GM18907 (cell line): ENCODE results near the gene WNT7B.

ENCODE experiments used
- ATAC-seq: cut with Tn5 transposase; IDR thresholded peaks from one replicate; pipeline ENCODE4 v1.9.1; 2021; ENCODE audit warnings: mild to moderate bottlenecking, moderate library complexity; ENCODE audit not compliant: unreplicated experiment

WNT7B gene

DNA sequence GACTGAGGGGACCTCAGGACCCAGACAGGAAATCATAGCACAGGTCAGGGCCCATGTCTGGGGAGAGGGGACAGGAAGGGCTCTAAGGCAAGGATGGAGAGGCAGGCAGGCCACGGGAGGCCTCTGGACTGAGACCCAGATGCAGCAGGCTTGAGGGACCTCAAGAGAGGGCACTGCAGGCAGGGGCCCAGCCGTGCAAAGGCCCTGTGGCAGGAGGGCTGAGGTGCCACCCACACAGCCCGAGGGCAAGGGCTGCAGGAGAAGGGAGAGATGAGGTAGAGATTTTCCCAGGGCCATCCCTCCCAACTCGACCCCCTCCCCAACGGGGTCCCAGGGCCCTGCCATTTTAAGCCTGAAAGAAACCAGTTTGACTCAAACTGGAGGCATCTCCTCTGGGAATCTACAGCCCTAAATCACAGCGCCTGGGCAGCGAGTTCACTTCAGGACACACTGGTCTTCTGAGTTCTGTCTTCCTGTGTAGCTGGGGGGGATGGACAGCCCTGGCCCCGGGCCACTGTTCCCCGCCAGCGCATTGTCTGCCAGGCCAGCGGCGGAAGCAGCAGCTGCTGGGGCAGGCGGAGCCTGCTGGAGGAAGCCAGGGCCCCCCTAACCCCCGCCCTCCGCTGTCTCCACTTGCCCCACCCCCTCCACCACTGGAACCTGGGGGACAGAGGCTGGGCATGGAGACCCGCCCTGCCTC is 20.3 kb upstream of the WNT7B start:
- no peak for ATAC-seq

DNA sequence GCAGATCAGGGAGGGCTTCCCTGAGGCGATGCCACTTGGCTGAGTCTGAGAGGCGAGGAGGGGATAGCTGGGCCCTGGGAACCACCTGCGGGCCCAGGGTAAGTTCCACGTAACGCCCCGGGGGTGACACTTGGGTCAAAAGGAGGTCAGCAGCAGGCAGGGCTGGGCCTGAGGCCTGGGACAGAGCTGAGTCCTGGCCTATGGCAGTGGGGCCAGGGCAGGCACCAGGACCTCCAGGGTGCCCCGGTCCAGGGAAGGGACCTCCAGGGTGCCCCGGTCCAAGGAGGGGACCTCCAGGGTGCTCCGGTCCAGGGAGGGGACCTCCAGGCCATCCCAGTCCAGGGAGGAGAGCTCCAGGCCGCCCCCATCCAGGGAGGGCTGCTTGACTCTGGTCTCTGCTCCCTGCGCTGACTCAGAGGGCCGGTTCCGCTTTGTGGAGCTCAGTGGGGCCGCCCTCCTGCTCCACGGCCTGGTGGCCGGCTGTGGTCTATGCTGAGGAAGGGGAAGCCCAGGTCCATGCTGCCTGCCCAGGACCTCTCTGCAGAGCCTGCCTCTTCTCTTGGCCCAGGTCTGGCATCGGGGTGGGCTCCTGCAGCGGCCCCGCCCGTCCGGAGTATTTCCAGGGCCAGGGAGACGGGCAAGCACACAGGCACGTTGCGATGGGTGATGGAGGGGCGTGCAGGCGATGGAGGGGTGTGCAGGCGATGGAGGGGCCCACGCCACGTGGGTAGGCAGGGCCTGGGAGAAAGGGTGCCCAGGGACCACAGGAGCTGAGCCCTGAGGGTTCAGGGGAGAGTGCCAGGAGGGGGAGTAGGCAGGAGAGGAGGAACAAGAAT is 19.5 kb upstream of the WNT7B start:
- no peak for ATAC-seq

DNA sequence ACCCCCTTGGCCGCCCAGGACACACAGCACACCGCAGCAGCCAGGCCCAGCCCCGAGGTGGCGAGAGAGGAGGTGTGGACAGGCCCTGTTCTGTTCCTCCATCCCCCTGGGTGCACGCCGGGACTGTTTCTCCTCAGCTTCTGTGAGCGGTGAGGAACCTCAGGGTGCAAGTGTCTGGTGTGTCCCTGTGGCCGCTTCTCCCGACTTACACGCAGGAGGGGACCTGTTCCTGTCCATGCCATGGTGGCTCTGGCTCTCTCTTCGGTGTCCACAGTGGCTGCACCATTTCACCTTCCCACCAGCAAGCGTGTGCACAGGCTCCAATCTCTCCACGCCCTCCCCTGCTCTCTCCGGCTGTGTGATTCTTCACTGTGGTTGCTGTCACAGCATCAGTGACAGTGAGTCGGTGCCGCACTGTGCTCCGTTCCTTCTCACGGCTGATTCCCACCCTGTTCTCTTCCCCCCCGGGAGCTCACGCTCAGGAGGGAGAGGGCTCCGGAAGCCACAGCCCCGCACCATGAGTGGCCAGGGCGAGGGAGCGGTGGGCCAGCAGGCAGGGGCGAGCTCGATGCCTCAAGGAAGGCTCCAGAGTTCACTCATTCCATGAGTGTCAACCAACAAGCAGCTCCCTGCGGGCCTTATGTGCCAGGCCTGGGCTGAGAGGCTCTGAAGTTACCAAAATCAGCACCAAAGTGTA is 18.6 kb upstream of the WNT7B start:
- no peak for ATAC-seq

DNA sequence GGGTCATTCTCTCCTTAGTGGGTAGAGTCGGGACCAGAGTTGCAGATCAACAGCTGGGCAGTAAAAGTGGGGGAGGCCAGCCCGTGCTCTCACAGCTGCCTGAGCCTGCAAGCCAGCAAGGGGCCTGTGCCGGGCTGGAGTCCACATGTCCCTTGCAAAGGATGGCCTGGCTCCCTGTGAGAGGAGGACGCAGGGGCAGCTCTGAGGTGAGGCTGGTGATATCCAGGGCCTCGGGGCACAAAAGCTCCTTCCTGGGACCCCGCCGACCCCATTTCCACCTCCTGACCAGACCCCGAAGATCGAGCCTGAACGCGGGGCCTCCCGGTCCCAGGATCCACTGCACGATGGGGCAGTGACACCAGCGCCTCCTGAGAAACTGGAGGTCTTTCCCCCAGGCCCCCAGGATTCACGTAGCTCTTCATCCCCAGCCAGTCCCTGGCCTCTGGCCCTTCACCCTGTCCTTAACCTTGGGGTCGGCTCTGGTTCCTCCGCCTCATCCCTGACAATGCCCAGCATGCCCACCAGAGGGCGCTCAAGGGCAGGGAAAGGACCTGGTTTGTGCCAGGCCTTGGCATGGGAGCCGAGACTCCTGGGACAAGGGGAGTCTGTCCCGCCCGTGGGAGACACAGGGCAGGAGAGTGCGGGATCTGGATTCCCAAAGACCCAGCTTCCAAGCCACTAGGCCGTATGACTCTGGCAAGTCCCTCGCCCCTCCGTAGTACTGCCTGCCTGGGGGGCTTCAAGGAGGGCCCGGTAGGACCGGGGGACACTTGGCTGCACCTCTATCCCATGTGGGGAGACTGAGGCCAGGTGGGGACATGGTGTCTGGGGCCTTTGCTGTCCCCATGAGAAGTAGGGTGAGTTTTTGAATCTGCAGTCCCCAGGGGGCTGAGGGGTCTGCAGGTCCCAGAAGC is 17.8 kb upstream of the WNT7B start:
- no peak for ATAC-seq

DNA sequence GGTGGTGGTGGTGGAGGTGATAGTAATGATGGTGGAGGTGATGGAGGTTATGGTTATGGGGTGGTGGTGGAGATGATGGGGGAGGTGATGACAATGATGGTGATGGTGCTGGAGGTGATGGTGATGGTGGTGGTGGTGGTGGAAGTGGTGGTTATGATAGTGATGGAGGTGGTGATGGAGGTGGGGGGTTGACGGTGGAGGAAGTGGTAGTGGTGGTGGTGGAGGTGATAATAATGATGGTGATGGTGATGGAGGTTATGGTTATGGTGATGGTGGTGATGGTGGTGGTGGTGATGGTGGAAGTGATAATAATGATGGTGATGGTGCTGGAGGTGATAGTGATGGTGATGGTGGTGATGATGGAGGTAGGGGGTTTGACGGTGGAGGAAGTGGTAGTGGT is 16.9 kb upstream of the WNT7B start:
- no peak for ATAC-seq

GRCh38 chr22:45993143-45993692 is 16.3 kb upstream of the WNT7B start:
- ATAC-seq: no peak

GRCh38 chr22:45992737-45993136 is 15.8 kb upstream of the WNT7B start:
- ATAC-seq: no peak

GRCh38 chr22:45991098-45991497 is 14.1 kb upstream of the WNT7B start:
- no peak for ATAC-seq

GRCh38 chr22:45987136-45987861 is 10.3 kb upstream of the WNT7B start:
- no peak for ATAC-seq

GRCh38 chr22:45984316-45984916 is 7.5 kb upstream of the WNT7B start:
- no peak for ATAC-seq

DNA sequence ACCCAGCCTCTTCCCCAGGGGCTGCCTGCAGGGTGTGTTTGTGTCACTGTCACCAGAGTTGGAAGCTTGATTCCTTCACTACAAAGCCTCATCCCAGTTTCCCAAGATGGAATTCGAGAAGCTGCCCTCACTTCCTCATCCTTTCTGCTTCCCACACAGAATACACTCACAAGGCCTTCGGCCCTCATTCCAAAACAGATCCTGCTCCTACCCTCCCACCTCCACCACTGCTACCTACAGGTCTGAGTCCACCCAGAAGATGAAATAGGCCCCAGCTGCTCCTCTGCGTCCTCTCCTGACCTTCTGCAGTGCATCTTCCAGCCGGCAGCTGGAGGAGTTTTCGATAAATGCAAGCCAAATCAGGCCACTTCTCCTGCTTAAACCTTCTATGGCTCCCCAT is 6.8 kb upstream of the WNT7B start:
- ATAC-seq: no peak

DNA sequence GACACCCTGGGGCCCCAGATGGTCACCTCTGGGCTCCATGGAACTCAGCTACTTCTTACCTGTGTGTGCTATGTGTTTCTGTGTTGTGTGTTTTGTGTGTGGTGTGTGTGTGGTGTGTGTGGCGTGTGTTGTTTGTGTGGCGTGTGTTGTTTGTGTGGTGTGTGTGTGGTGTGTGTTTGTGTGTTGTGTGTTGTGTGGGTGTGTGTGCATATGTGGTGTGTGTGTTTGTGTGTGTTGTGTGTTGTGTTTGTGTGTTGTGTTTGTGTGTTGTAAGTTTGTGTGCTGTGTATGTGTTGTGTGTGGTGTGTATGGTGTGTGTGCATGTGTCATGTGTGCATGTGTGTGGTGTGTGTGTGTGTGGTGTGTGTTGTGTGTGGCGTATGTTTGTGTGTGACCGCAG is 3.8 kb upstream of the WNT7B start:
- no peak for ATAC-seq

- ATAC-seq: no peak
Observed at GRCh38 chr22:45980268-45980570, 3.3 kb upstream of the WNT7B start.

DNA sequence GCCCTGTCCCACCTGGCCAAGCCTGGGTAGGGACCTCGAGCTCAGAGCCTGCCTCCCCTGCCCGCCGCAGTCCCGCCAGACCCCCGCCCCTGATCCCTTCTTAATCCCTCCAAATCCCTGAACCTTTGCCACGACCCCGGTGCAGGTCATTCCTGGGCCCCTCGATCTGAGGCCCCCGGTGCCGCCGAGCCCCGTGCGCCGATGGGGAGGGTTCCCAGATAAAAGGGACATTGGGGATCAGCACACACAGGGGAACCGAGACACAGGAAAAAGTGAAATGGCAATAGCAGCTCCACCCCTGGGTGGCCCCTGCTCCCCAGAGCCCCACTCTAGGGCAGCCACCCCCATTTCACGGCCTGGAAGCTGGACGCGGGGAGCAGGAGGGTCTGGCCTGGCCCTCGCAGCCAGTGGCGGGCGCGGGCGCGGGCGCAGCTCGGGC is 1.3 kb upstream of the WNT7B start:
- no peak for ATAC-seq

- no peak for ATAC-seq
Observed at GRCh38 chr22:45977551-45978274, 751 bp upstream of the WNT7B start.

DNA sequence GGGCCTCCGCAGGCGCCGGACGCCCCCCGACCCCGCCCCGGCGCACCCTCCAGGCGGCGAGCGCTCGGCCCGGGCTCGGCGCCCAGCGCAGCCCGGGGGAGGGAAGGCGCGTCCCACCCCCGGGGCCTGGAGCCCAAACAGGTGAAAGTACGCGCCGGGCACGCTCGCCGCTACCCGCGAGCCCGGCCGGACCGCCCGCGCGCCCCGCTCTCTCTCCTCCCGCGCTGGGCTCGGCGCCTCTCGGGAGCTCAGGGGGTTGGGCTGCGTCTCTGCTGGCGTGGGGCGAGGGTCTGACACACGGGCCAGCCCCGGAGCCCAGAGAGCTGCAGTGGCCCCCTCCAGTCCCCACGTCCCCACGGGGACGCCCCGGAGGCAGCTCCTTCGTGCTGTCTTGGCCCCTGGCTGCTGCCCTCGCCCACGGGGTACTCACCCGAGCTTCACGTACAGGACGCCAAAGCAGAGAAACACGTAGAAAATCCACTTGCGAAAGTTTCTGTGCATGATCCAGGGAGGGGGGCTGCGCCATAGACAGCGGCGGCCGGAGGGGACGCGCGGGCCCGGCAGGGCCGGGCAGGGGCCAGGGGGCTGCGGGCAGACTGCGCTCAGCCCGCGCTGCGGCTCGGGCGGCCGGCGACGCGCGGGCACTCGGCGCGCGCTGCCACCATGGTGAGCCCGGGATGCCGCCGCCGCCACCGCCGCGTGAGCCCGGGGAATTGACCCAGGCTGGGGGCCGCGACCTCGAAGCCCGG is 534 bp downstream of the WNT7B start:
- no peak for ATAC-seq

DNA sequence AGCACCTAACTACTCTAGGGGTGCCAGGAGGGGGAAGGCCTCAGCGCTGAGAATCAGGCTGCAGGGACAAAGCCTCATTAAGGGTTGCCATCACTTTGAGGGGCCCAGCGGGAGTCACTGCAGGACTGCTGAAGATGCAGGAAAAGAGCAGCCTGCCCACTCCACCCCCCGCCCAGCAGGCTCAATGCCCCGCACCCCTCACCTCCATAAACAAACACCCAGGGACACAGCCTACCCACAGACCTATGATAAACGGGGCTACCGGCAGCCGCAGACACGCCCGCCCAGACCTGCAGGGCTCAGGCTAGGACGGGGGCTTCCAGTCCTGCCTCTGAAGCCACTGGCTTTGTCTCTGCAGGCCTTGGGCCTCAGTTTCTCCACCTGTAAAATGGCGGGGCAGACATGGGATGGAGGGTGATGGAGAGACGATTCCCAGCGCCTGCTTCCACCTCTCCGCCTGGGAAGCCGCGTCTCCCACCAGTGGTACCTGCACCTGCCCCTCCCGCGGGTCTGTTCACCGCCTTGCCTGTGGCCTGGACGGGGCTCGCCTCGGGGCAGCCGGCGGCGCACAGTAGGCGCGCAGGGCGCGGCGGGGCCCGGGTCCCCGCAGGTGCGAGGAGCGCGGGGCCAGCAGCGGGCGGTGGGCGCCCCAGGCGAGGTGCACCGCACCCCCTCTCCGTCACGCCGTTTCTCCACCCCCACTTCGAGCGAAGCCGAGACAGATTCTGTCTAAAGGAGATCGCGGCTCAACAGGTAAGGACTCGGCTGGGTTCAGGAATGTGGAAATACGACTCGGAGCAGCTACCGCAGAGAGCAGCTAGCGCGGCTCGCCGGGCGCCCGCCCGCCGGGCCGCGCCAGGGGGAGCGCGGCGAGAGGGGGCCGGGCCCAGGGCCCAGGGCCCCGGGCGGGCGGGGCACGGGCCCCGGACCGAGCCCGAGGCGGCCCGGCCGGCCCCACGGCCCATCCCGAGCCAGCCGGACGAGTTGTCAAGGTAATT is 1.5 kb downstream of the WNT7B start:
- no peak for ATAC-seq
